Suprapubic skin (tissue), 4 donors: Measurements from ENCODE around the gene CHRNG. TPM values are rescaled to one million over a fixed set of nuclear protein-coding genes. Genes with fewer than 3 reads are reported as not detected.
"Not testable (repeated sequence)": the region's sequence is repeated elsewhere in the genome, so short reads cannot be mapped to it uniquely, and the experiment has no call there.

Source experiments
- DNase-seq, 2 donors: peaks; one replicate each; pipeline ENCODE4 v3.0.0-alpha.2; 2019; ENCODE audit warnings: low spot score in 2 of 2
- H3K27ac ChIP-seq: fragments of 200-600 bp; sonication (generic); one replicate; pipeline ENCODE4 v1.5.1; 2019
- H3K27me3 ChIP-seq: fragments of 200-600 bp; sonication (generic); one replicate; pipeline ENCODE4 v1.5.1; 2019
- H3K36me3 ChIP-seq: fragments of 200-600 bp; sonication (generic); one replicate; pipeline ENCODE4 v1.5.1; 2019
- H3K4me1 ChIP-seq: fragments of 200-600 bp; sonication (generic); one replicate; pipeline ENCODE4 v1.5.1; 2019
- H3K4me3 ChIP-seq: fragments of 200-600 bp; sonication (generic); one replicate; pipeline ENCODE4 v1.5.1; 2019; ENCODE audit warnings: mild to moderate bottlenecking
- H3K9me3 ChIP-seq: fragments of 200-600 bp; sonication (generic); one replicate; pipeline ENCODE4 v1.5.1; 2019
- CTCF ChIP-seq, 2 donors: fragments of 200-600 bp in 1 of 2; fragments of 450-650 bp in 1 of 2; sonication (generic) in 1 of 2; IDR thresholded peaks; one replicate each; pipeline ENCODE4 v1.5.1; 2016 to 2019; ENCODE audit warnings: antibody characterized with exemption in 2 of 2, mild to moderate bottlenecking in 1 of 2, moderate library complexity in 1 of 2
- EP300 ChIP-seq: sonication (generic); formaldehyde crosslinking; IDR thresholded peaks from one replicate; pipeline ENCODE4 v1.6.1; 2017; ENCODE audit warnings: antibody characterized with exemption
- POLR2A ChIP-seq, 2 donors: fragments of 450-650 bp; IDR thresholded peaks; one replicate each; pipeline ENCODE4 v1.6.1; 2017; ENCODE audit warnings: antibody characterized with exemption in 2 of 2, mild to moderate bottlenecking in 2 of 2, moderate library complexity in 2 of 2
- POLR2AphosphoS5 ChIP-seq, 3 donors: sonication (generic); formaldehyde crosslinking; IDR thresholded peaks; one replicate each; pipeline ENCODE4 v1.6.1; 2017; ENCODE audit warnings: antibody characterized with exemption in 3 of 3
- WGBS: methylation state at CpG from one replicate; pipeline ENCODE4 v1.1.5; 2018; 5-methylcytosine and 5-hydroxymethylcytosine counted together
- total RNA-seq, 4 donors: library from RNA; depleted of rRNA; stranded (reverse); fragments of >200 nt; gene quantifications; one replicate each; pipeline ENCODE4 v1.1.0, GENCODE V29; 2016

The CHRNG gene
- total RNA-seq, 4 donors from 2014 or later = not detected

GRCh38 chr2:232528746-232529460 is 10.6 kb upstream of the CHRNG start:
- no peak for DNase-seq
- WGBS = 64% methylated on average over 11 of the region's 11 CpGs
- Histone ChIP-seq H3K9me3 (no peaks in the 10 kb centered on the region), H3K27ac (no peak overlapping the region), H3K36me3 (no peaks in the 10 kb centered on the region), H3K27me3 (peaks cover 44% of the 10 kb centered on the region), H3K4me1 (peaks cover 12% of the 10 kb centered on the region), H3K4me3 (no peak overlapping the region)
- TF ChIP-seq POLR2A (IDR thresholded peaks at IDR 0.05) = no peak
- TF ChIP-seq EP300 = no peak
- no peak for TF ChIP-seq POLR2AphosphoS5 (IDR thresholded peaks at IDR 0.05)
- no peak for TF ChIP-seq CTCF (IDR thresholded peaks at IDR 0.05)

GRCh38 chr2:232529806-232530547 is 9.5 kb upstream of the CHRNG start:
- DNase-seq = no peak
- H3K27ac ChIP-seq = no peak overlapping the region
- H3K9me3 ChIP-seq = no peaks in the 10 kb centered on the region
- H3K27me3 ChIP-seq = peaks cover 33% of the 10 kb centered on the region
- H3K4me1 ChIP-seq = peaks cover 7% of the 10 kb centered on the region
- H3K4me3 ChIP-seq = no peak overlapping the region
- no peaks in the 10 kb centered on the region for H3K36me3 ChIP-seq
- 91% methylated on average over 17 of the region's 17 CpGs for WGBS
- TF ChIP-seq POLR2A (IDR thresholded peaks at IDR 0.05) = no peak

- Histone ChIP-seq H3K9me3 (no peaks in the 10 kb centered on the region), H3K36me3 (no peaks in the 10 kb centered on the region), H3K4me3 (no peak overlapping the region), H3K27ac (no peak overlapping the region), H3K27me3 (peaks cover 33% of the 10 kb centered on the region), H3K4me1 (peaks cover 2% of the 10 kb centered on the region)
- 74% methylated on average over 7 of the region's 9 CpGs for WGBS
- TF ChIP-seq POLR2A (IDR thresholded peaks at IDR 0.05) (no peak), EP300 (no peak), POLR2AphosphoS5 (IDR thresholded peaks at IDR 0.05) (no peak), CTCF (IDR thresholded peaks at IDR 0.05) (no peak)
- DNase-seq = no peak
Measured at GRCh38 chr2:232530626-232531260, 8.7 kb upstream of the CHRNG start.

- no peaks in the 10 kb centered on the region for H3K36me3 ChIP-seq
- no peak overlapping the region for H3K27ac ChIP-seq
- WGBS = 56% methylated on average over 9 of the region's 9 CpGs
- no peak overlapping the region for H3K4me3 ChIP-seq
- H3K27me3 ChIP-seq = peaks cover 29% of the 10 kb centered on the region
- DNase-seq = no peak
- no peaks in the 10 kb centered on the region for H3K9me3 ChIP-seq
- TF ChIP-seq CTCF (IDR thresholded peaks at IDR 0.05) (no peak), POLR2AphosphoS5 (IDR thresholded peaks at IDR 0.05) (no peak), POLR2A (IDR thresholded peaks at IDR 0.05) (no peak), EP300 (no peak)
- H3K4me1 ChIP-seq = peaks cover 3% of the 10 kb centered on the region
Measured at GRCh38 chr2:232532419-232532818, 7.1 kb upstream of the CHRNG start.

GRCh38 chr2:232532821-232533220 is 6.7 kb upstream of the CHRNG start:
- not testable (repeated sequence) for H3K4me3 ChIP-seq, H3K27ac ChIP-seq, H3K36me3 ChIP-seq, H3K4me1 ChIP-seq, DNase-seq, H3K9me3 ChIP-seq
- peaks cover 33% of the 10 kb centered on the region for H3K27me3 ChIP-seq
- 75% methylated on average over 6 of the region's 7 CpGs for WGBS
